Islet of Langerhans (tissue), 1 donor: ENCODE results near the gene NUP98.
"Not testable (repeated sequence)": the region's sequence is repeated elsewhere in the genome, so short reads cannot be mapped to it uniquely, and the experiment has no call there.

ENCODE experiments used
- FAIRE-seq: peaks from one replicate; lab custom pipeline; 2011; peaks lifted over from hg19 to GRCh38; lab: Jason Lieb, UNC

The NUP98 gene

GRCh38 chr11:3796801-3797328 lies 489 bp downstream of the NUP98 start:
- FAIRE-seq: no peak

- FAIRE-seq: no peak
Observed at GRCh38 chr11:3796346-3796745, 1.0 kb downstream of the NUP98 start.

GRCh38 chr11:3796002-3796311 lies 1.4 kb downstream of the NUP98 start:
- no peak for FAIRE-seq

- no peak for FAIRE-seq
Observed at GRCh38 chr11:3795131-3796001, 2.0 kb downstream of the NUP98 start.

- not testable (repeated sequence) for FAIRE-seq
Observed at GRCh38 chr11:3794387-3794786, 3.0 kb downstream of the NUP98 start.

- no peak for FAIRE-seq
Observed at GRCh38 chr11:3786781-3787428, 10.4 kb downstream of the NUP98 start.

GRCh38 chr11:3783611-3784010 lies 13.7 kb downstream of the NUP98 start:
- FAIRE-seq: no peak

GRCh38 chr11:3782963-3783362 lies 14.4 kb downstream of the NUP98 start:
- no peak for FAIRE-seq

- peak; percentile 83 for FAIRE-seq
Observed at GRCh38 chr11:3781423-3781822, 15.9 kb downstream of the NUP98 start.

GRCh38 chr11:3775736-3776406 lies 21.5 kb downstream of the NUP98 start:
- no peak for FAIRE-seq

GRCh38 chr11:3773180-3773579 lies 24.2 kb downstream of the NUP98 start:
- FAIRE-seq: no peak

GRCh38 chr11:3767536-3767935 lies 29.8 kb downstream of the NUP98 start:
- no peak for FAIRE-seq

GRCh38 chr11:3766836-3767235 lies 30.5 kb downstream of the NUP98 start:
- not testable (repeated sequence) for FAIRE-seq

GRCh38 chr11:3764266-3764665 lies 33.1 kb downstream of the NUP98 start:
- FAIRE-seq: no peak

- no peak for FAIRE-seq
Observed at GRCh38 chr11:3755151-3755550, 42.2 kb downstream of the NUP98 start.

GRCh38 chr11:3753110-3753509 lies 44.2 kb downstream of the NUP98 start:
- no peak for FAIRE-seq

GRCh38 chr11:3747704-3748103 lies 49.6 kb downstream of the NUP98 start:
- no peak for FAIRE-seq

GRCh38 chr11:3745161-3745560 lies 52.2 kb downstream of the NUP98 start:
- no peak for FAIRE-seq

GRCh38 chr11:3738723-3739122 lies 58.6 kb downstream of the NUP98 start:
- FAIRE-seq: peak; percentile 24

GRCh38 chr11:3738241-3738640 lies 59.1 kb downstream of the NUP98 start:
- no peak for FAIRE-seq

- no peak for FAIRE-seq
Observed at GRCh38 chr11:3737386-3737933, 59.9 kb downstream of the NUP98 start.

- no peak for FAIRE-seq
Observed at GRCh38 chr11:3736816-3737215, 60.5 kb downstream of the NUP98 start.

GRCh38 chr11:3735827-3736226 lies 61.5 kb downstream of the NUP98 start:
- no peak for FAIRE-seq
